ENCODE data around the gene MRPL1. TPM values are rescaled to one million over a fixed set of nuclear protein-coding genes. Genes with fewer than 3 reads are reported as not detected.
"Not testable (repeated sequence)": the region's sequence is repeated elsewhere in the genome, so short reads cannot be mapped to it uniquely, and the experiment has no call there.

MRPL1 gene
- total RNA-seq, 1 experiment from 2014 or later = 42.0 TPM

DNA sequence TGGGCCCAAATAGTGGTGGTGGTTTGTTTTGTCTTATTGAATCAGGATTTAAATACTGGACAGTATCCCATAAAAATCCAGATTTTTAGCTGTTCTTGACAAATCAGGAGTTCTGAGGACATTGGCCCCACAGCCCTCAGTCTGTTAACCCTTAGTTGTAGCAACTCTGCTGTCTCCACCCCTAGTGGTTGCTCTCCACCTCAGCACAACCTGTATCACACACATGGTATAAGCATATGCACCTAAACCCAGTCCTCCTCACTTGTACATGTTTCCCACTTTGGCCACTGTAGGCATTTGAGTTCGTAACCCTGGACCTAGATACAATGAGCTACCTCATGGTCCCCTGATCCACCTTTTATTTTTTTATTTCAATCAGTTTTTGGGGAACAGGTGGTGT lies 75.9 kb downstream of the MRPL1 start:
- Mint-ChIP-seq H3K4me3 (ENCODE audit: unreplicated experiment) (no peak overlapping the region), H3K36me3 (ENCODE audit: insufficient read depth, unreplicated experiment) (peaks cover 6% of the 10 kb centered on the region), H3K27ac (ENCODE audit: unreplicated experiment) (no peak overlapping the region), H3K27me3 (ENCODE audit: insufficient read depth, unreplicated experiment) (no peaks in the 10 kb centered on the region), H3K4me1 (ENCODE audit: low read depth, unreplicated experiment) (no peaks in the 10 kb centered on the region), H3K9me3 (ENCODE audit: unreplicated experiment) (peaks cover 14% of the 10 kb centered on the region)
- intact Hi-C loops (cut with micrococcal nuclease; ENCODE audit: unreplicated experiment) = no loop called here
- Histone ChIP-seq H3K36me3 (ENCODE audit: control insufficient read depth, insufficient read depth, low read length) (no peaks in the 10 kb centered on the region), H3K27me3 (replicated peaks; ENCODE audit: control insufficient read depth, insufficient read depth, low read length) (no peaks in the 10 kb centered on the region), H3K9me3 (no peaks in the 10 kb centered on the region), H3K4me1 (no peaks in the 10 kb centered on the region), H3K4me3 (ENCODE audit: low read depth, low read length) (no peak overlapping the region)
- BruUV-seq (replicated peaks) = no TSS peak
- TF ChIP-seq, protein P1, sequence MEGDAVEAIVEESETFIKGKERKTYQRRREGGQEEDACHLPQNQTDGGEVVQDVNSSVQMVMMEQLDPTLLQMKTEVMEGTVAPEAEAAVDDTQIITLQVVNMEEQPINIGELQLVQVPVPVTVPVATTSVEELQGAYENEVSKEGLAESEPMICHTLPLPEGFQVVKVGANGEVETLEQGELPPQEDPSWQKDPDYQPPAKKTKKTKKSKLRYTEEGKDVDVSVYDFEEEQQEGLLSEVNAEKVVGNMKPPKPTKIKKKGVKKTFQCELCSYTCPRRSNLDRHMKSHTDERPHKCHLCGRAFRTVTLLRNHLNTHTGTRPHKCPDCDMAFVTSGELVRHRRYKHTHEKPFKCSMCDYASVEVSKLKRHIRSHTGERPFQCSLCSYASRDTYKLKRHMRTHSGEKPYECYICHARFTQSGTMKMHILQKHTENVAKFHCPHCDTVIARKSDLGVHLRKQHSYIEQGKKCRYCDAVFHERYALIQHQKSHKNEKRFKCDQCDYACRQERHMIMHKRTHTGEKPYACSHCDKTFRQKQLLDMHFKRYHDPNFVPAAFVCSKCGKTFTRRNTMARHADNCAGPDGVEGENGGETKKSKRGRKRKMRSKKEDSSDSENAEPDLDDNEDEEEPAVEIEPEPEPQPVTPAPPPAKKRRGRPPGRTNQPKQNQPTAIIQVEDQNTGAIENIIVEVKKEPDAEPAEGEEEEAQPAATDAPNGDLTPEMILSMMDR (IDR thresholded peaks at IDR 0.05; ENCODE audit: insufficient read depth in 1 of 2, low read depth in 1 of 2, low read length in 1 of 2, severe bottlenecking in 1 of 2, unreplicated experiment in 1 of 2) = no peak
- POLR2A ChIA-PET = no interaction called here
- no peak for DNase-seq
- CTCF ChIA-PET = interaction anchor here (1.0 kb wide), 1 partner anchor 488 kb away, joined by 4 read pairs; no protein-coding TSS in a partner anchor

DNA sequence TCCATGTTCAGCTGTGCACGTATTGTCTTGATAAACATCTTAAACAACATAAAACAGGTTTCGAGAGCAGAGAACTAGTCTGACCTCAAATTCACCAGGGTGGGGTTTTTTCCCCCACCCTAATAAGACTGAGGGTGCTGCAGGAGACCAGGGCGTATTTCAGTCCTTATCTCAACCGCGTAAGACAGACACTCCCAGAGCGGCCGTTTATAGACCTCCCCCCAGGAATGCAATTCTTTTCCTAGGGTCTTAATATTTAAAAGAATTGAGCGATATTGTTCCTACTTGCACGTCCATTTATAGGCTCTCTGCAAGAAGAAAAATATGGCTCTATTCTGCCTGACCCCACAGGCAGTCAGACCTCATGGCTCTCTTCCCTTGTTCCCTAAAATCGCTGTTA lies 83.3 kb downstream of the MRPL1 start:
- H3K27ac Mint-ChIP-seq (ENCODE audit: unreplicated experiment); BruUV-seq (replicated peaks); H3K4me3 Mint-ChIP-seq (ENCODE audit: unreplicated experiment); CTCF ChIA-PET; H3K4me1 Mint-ChIP-seq (ENCODE audit: low read depth, unreplicated experiment); POLR2A ChIA-PET; intact Hi-C loops (cut with micrococcal nuclease; ENCODE audit: unreplicated experiment); DNase-seq; H3K27me3 Mint-ChIP-seq (ENCODE audit: insufficient read depth, unreplicated experiment); H3K4me3 ChIP-seq (ENCODE audit: low read depth, low read length); H3K4me1 ChIP-seq; H3K9me3 ChIP-seq; H3K27me3 ChIP-seq (replicated peaks; ENCODE audit: control insufficient read depth, insufficient read depth, low read length); H3K36me3 ChIP-seq (ENCODE audit: control insufficient read depth, insufficient read depth, low read length): not testable (repeated sequence)
- H3K36me3 Mint-ChIP-seq (ENCODE audit: insufficient read depth, unreplicated experiment) = peaks cover 14% of the 10 kb centered on the region
- peaks cover 44% of the 10 kb centered on the region for H3K9me3 Mint-ChIP-seq (ENCODE audit: unreplicated experiment)

DNA sequence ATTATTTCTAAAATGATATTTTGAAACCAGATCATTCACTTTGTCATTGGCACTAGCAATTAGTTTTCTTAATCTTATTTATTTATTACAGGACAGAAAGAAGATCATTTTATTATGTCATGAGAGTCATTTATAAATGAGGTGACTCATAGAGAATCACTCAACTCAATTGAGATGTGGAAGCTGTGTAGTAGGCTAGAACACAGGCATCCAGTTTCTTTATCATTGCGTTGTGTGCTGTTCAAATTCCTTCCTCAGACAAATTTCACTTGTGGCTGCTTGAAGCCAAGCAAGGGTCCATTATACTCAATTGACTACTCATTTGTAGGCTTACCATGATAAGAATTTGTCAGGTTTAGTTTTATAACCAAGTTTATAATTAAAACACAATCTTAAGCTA lies 87.6 kb downstream of the MRPL1 start:
- DNase-seq = no peak
- H3K36me3 ChIP-seq (ENCODE audit: control insufficient read depth, insufficient read depth, low read length) = no peaks in the 10 kb centered on the region
- intact Hi-C loops (cut with micrococcal nuclease; ENCODE audit: unreplicated experiment) = loop anchor here (10.0 kb wide), 1 partner anchor 915 kb away; no protein-coding TSS in a partner anchor
- POLR2A ChIA-PET = no interaction called here
- Mint-ChIP-seq H3K4me1 (ENCODE audit: low read depth, unreplicated experiment) (no peaks in the 10 kb centered on the region), H3K4me3 (ENCODE audit: unreplicated experiment) (no peak overlapping the region), H3K36me3 (ENCODE audit: insufficient read depth, unreplicated experiment) (peaks cover 7% of the 10 kb centered on the region), H3K27me3 (ENCODE audit: insufficient read depth, unreplicated experiment) (no peaks in the 10 kb centered on the region), H3K9me3 (ENCODE audit: unreplicated experiment) (peaks cover 14% of the 10 kb centered on the region), H3K27ac (ENCODE audit: unreplicated experiment) (no peak overlapping the region)
- no peaks in the 10 kb centered on the region for H3K4me1 ChIP-seq
- no peak overlapping the region for H3K4me3 ChIP-seq (ENCODE audit: low read depth, low read length)
- BruUV-seq (replicated peaks) = no TSS peak
- H3K27me3 ChIP-seq (replicated peaks; ENCODE audit: control insufficient read depth, insufficient read depth, low read length) = no peaks in the 10 kb centered on the region
- CTCF ChIA-PET = no interaction called here
- H3K9me3 ChIP-seq = no peaks in the 10 kb centered on the region
- TF ChIP-seq, protein P1 (IDR thresholded peaks at IDR 0.05; ENCODE audit: insufficient read depth in 1 of 2, low read depth in 1 of 2, low read length in 1 of 2, severe bottlenecking in 1 of 2, unreplicated experiment in 1 of 2) = no peak

DNA sequence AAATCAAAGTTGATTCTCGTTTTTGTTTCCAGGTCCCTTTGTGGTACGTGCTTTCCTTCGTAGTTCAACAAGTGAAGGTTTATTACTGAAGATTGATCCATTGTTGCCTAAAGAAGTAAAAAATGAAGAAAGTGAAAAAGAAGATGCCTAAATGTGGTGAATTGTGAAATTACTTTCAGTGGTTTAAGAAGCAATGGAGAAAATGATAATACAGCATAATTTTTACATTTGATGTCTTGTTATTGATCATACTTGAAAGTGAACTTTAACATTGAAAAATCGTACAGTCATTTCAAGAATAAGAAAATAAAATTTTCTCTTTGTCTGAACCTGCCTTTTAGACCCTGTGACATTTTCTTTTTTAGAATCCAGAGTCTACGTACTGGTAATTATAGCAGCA lies 89.8 kb downstream of the MRPL1 start:
- DNase-seq = no peak
- Histone ChIP-seq H3K4me3 (ENCODE audit: low read depth, low read length) (no peak overlapping the region), H3K36me3 (ENCODE audit: control insufficient read depth, insufficient read depth, low read length) (no peaks in the 10 kb centered on the region), H3K4me1 (no peaks in the 10 kb centered on the region), H3K27me3 (replicated peaks; ENCODE audit: control insufficient read depth, insufficient read depth, low read length) (no peaks in the 10 kb centered on the region), H3K9me3 (no peaks in the 10 kb centered on the region)
- Mint-ChIP-seq H3K4me1 (ENCODE audit: low read depth, unreplicated experiment) (no peaks in the 10 kb centered on the region), H3K27ac (ENCODE audit: unreplicated experiment) (no peak overlapping the region), H3K36me3 (ENCODE audit: insufficient read depth, unreplicated experiment) (no peaks in the 10 kb centered on the region), H3K27me3 (ENCODE audit: insufficient read depth, unreplicated experiment) (no peaks in the 10 kb centered on the region), H3K9me3 (ENCODE audit: unreplicated experiment) (no peaks in the 10 kb centered on the region), H3K4me3 (ENCODE audit: unreplicated experiment) (no peak overlapping the region)
- intact Hi-C loops (cut with micrococcal nuclease; ENCODE audit: unreplicated experiment) = loop anchor here (10.0 kb wide), 1 partner anchor 912 kb away; no protein-coding TSS in a partner anchor
- CTCF ChIA-PET = no interaction called here
- POLR2A ChIA-PET = no interaction called here
- TF ChIP-seq, protein P1 (IDR thresholded peaks at IDR 0.05; ENCODE audit: insufficient read depth in 1 of 2, low read depth in 1 of 2, low read length in 1 of 2, severe bottlenecking in 1 of 2, unreplicated experiment in 1 of 2) = no peak
- BruUV-seq (replicated peaks) = no TSS peak
